Measurements from ENCODE around the gene CDC25C.

The CDC25C gene

DNA sequence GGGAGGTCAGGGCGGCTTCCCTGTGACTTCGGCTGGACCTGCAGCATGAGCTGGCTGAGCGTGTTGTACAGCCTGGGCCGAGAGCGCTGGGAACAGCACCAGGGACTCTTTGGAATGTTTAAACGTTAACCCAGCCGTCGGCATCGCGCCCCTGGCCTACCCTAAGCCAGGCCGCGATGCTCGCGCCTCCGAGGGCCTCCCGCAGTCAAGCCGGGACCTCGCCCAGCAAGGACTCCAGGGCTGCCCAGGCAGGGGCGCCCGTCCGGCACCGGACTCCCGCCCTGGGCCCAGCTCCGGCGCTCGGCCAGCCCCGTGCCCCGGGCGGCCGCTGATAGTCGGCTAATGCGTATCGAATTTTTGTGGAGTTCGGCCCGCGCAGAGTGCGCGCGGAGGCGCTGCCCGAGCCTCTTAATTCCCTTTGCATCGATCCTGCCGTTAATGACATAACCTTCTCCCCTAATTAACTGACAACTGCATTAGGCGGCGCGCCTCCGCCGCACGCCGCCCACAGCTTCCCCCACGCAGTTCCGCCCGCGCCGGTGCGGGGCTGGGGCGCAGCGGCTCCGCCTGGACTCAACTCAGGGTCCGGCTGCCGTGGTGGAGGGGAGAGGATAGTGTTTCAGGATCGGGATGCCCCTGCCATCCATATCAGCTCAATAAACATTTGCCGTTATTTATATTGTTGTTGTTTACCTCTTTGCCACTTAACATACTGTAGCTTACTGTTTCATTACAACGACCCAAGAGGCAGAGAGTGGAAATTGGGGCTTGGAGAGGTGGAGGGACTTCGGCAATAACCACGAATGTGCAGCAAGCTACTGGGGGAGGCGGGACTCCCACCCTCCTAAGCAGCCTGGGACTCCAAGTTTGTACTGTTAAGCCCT lies 89.7 kb downstream of the CDC25C start:
- Histone ChIP-seq H3K79me2 (ENCODE audit: low read length) (no peaks in the 10 kb centered on the region), H3K27me3 (ENCODE audit: low read depth, low read length) (peaks cover 5% of the 10 kb centered on the region; the same call in 1 of the 2 replicates), H2AFZ (ENCODE audit: low read depth, low read length) (no peak overlapping the region), H4K20me1 (ENCODE audit: insufficient read depth, low read length) (no peaks in the 10 kb centered on the region), H3K4me3 (ENCODE audit: low read length) (no peak overlapping the region), H3K9ac (ENCODE audit: low read length) (no peak overlapping the region), H3K4me2 (ENCODE audit: low read length) (no peak overlapping the region), H3K27ac (ENCODE audit: low read length) (no peak overlapping the region), H3K4me1 (ENCODE audit: low read length) (peaks cover 9% of the 10 kb centered on the region), H3K36me3 (replicated peaks; ENCODE audit: low read depth, low read length) (no peaks in the 10 kb centered on the region), H3K9me3 (ENCODE audit: insufficient read depth, low read length) (no peaks in the 10 kb centered on the region)
- no peak for TF ChIP-seq EZH2phosphoT487 (IDR thresholded peaks at IDR 0.05; ENCODE audit: low read depth)
- TF ChIP-seq, protein P1, sequence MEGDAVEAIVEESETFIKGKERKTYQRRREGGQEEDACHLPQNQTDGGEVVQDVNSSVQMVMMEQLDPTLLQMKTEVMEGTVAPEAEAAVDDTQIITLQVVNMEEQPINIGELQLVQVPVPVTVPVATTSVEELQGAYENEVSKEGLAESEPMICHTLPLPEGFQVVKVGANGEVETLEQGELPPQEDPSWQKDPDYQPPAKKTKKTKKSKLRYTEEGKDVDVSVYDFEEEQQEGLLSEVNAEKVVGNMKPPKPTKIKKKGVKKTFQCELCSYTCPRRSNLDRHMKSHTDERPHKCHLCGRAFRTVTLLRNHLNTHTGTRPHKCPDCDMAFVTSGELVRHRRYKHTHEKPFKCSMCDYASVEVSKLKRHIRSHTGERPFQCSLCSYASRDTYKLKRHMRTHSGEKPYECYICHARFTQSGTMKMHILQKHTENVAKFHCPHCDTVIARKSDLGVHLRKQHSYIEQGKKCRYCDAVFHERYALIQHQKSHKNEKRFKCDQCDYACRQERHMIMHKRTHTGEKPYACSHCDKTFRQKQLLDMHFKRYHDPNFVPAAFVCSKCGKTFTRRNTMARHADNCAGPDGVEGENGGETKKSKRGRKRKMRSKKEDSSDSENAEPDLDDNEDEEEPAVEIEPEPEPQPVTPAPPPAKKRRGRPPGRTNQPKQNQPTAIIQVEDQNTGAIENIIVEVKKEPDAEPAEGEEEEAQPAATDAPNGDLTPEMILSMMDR (IDR thresholded peaks at IDR 0.05; ENCODE audit: low read depth, low read length) = no peak

DNA sequence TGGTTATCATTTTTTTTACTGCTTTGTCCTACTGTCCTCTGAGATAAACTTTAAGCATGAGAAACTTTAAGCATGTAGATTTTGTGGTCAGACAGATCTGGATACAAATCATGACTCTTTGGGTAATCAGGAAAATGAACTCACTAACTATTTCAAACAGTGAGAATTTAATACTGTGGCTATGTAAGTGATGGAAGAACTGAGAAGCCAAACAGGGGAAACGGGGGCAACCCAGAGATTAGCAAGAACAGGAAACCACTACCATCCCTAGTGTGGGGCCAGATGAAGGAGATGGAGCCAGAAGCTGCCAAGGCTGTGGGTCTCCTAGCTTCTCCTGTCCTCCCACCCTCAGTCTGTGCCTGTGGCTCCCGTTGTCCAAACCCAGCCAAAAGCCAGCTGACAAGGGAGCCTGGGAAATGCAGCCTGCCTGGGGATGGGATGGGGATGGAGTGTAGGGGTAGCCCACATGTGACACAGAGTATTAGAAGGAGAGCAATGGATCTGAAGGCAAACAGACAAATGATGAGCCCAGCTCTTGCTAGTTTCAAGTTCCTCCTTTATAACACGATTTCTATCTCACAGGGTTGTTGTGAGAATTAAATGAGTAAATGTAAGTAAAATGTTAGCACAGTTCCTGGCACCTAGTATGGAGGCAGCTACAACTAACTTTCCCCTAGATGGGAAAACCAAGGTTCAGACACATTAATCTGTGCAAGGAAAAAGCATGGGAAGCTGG lies 90.8 kb downstream of the CDC25C start:
- no peaks in the 10 kb centered on the region for H3K9me3 ChIP-seq (ENCODE audit: insufficient read depth, low read length)
- no peak for TF ChIP-seq EZH2phosphoT487 (IDR thresholded peaks at IDR 0.05; ENCODE audit: low read depth)
- TF ChIP-seq, protein P1 (IDR thresholded peaks at IDR 0.05; ENCODE audit: low read depth, low read length) = no peak
- no peak overlapping the region for H2AFZ ChIP-seq (ENCODE audit: low read depth, low read length)
- H3K4me3 ChIP-seq (ENCODE audit: low read length) = no peak overlapping the region
- no peaks in the 10 kb centered on the region for H4K20me1 ChIP-seq (ENCODE audit: insufficient read depth, low read length)
- peak overlapping the region; percentile 24; the same call in 1 of the 2 replicates for H3K4me2 ChIP-seq (ENCODE audit: low read length)
- H3K27me3 ChIP-seq (ENCODE audit: low read depth, low read length) = peaks cover 5% of the 10 kb centered on the region; the same call in 1 of the 2 replicates
- peaks cover 9% of the 10 kb centered on the region for H3K4me1 ChIP-seq (ENCODE audit: low read length)
- H3K27ac ChIP-seq (ENCODE audit: low read length) = no peak overlapping the region
- no peak overlapping the region for H3K9ac ChIP-seq (ENCODE audit: low read length)
- H3K79me2 ChIP-seq (ENCODE audit: low read length) = no peaks in the 10 kb centered on the region
- no peaks in the 10 kb centered on the region for H3K36me3 ChIP-seq (replicated peaks; ENCODE audit: low read depth, low read length)

DNA sequence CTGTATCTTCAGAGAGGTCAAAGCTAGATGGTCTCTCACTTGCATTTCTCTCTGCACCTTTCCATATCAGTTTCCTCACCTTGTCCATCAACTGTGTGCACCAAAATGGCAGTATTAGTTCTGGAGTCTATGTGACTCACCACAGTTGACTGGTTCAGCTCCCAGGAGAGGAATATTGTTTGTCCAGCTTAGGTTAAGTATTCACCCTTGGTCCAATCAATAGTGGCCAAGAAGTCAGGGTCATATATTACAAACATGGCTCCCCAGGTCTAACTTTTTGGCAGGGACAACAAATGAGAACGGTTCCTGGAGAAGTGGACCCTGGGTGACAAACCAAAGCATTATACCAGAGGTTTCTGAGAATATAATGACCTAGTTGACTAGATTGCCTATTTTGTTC lies 93.6 kb downstream of the CDC25C start:
- no peak overlapping the region for H3K9ac ChIP-seq (ENCODE audit: low read length)
- no peak overlapping the region for H3K4me3 ChIP-seq (ENCODE audit: low read length)
- TF ChIP-seq, protein P1 (IDR thresholded peaks at IDR 0.05; ENCODE audit: low read depth, low read length) = no peak
- TF ChIP-seq EZH2phosphoT487 (IDR thresholded peaks at IDR 0.05; ENCODE audit: low read depth) = no peak
- H3K4me2 ChIP-seq (ENCODE audit: low read length) = no peak overlapping the region
- H3K9me3 ChIP-seq (ENCODE audit: insufficient read depth, low read length) = no peaks in the 10 kb centered on the region
- H2AFZ ChIP-seq (ENCODE audit: low read depth, low read length) = no peak overlapping the region
- H3K4me1 ChIP-seq (ENCODE audit: low read length) = peaks cover 9% of the 10 kb centered on the region
- no peaks in the 10 kb centered on the region for H3K27me3 ChIP-seq (ENCODE audit: low read depth, low read length)
- H3K79me2 ChIP-seq (ENCODE audit: low read length) = no peaks in the 10 kb centered on the region
- H3K36me3 ChIP-seq (replicated peaks; ENCODE audit: low read depth, low read length) = no peaks in the 10 kb centered on the region
- H4K20me1 ChIP-seq (ENCODE audit: insufficient read depth, low read length) = no peaks in the 10 kb centered on the region
- no peak overlapping the region for H3K27ac ChIP-seq (ENCODE audit: low read length)

Data from OCI-LY3 (cell line).